ENCODE results near the gene RAPGEF5.
A peak's percentile ranks its signal among the peaks of the same experiment; 100 is the strongest.

RAPGEF5 gene

DNA sequence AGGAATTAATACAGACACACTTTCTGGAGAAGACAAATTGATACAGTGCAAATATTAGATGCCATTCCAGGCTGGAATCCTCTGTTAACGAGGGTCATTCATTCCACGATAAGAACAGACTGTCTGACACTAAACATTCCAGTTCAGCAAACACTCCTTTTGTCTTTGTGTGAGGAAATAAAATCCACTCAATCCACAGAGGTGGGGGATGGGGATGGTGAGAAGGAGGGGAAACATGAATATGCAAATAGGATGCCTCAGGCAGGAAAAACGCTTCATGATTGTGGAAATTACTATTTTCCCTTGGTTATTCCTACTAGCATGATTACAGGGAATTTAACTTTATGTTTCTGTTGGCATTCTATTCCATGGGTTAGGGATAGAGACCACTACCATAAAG lies 214.4 kb downstream of the RAPGEF5 start:
- DNase-seq: no peak

DNA sequence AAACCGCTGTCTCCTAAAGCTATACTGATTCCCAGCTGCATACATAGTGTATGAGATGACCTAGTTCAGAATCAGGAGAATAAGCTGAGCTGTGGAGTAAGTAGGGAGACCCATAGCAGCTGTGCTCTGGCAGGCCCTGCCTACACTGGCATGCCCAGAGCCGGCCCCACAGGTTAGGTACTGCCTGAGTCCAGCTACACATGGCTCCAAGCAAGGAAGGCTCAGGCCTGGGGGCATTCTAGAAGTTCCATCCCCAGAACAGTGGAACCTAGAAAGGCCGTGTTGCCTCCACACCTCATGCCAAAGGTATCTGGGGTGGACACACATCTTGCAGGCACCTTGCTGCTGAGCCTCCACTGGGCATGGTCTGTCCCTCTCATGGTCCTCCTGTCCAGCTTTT lies 215.6 kb downstream of the RAPGEF5 start:
- no peak for DNase-seq

DNA sequence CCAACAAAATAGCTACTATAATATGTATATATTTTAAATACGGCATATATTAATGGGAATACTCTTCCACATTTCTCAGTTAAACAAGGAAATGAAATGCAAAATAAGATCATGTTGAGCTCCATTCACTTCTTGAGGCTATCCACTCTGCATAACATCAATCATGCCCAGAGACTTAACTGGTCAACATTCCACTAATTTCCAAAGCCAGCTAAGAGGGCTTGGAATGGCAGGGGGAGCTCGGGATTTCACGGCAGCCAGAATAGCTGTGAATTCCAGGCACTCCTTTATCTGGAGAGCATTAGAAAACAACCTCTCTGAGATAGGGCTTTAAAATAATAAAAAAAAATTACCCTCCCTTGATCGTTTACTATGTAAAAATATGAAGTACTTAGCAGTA lies 216.4 kb downstream of the RAPGEF5 start:
- DNase-seq: no peak

DNA sequence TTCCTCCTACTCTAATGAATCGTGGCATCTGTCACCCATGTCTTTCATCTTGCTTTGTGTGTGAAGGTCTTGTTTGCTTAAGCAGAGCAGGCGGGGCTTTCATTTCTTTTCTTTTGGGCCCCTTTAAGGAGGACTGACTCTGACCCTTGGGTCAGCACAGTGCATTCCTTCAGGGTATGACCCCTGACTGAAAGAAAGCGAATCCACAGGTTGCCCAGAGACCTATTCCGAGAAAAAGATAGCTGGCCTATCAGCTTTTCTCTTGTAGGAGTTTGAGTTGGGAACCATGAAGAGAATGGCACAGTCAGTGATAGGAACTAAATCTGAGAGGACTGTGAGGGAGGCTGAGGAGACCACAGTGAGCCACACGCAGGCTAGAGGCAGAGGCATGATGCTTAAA lies 218.1 kb downstream of the RAPGEF5 start:
- DNase-seq: no peak

DNA sequence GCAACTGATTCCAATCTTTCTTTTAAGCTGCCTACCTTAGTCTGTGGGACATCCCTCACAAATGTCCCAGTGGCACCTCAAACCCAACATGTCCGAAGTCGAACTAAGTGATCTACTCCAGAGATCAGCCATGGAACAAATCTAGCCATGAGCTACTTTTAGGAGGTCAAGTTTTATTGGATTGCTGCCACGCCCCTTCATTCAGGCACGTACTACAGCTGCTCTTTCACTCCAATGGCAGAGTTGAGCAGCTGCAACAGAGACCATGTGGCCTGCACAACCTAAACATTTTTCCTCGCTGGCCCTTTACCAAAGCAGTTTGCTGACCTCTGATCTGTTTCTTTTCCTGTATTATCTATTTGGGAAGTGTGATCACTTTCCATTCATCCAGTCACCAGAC lies 218.8 kb downstream of the RAPGEF5 start:
- no peak for DNase-seq

DNA sequence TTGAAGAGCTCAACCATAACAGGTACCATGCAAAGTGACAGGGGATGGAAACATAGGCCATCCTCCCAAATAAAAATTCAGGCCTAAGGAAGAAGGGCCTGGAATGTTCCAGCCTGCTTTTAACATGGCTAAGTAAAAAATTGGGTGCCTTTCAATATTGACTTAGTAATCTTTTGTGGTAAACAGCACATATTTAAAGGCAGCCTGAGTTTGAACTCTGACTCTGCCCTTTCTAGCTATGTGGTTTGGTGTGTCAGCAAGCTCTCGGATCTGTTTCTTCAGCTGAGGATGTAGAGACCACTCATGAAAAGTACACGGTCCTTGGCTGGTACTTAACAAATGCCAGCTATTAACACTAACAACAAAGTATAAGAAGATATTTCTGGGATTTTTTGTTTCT lies 219.5 kb downstream of the RAPGEF5 start:
- no peak for DNase-seq

DNA sequence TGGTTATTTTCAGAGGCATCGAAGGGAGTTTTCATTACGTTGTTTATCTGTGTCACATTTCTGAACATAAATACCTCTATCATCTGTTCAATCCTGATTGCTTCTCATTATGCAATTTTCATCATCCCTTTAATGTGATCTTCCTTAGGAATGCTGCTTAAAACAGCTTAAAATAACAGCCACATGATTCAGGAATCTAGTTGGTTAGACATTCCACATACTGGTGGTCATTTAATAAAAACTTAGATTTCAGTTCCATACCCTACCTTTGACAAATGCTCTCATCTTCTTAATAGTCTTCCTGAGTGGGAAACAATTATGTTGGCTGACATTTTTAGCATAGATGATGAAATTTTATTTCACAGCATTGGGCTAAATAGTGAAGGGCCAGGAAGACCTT lies 219.9 kb downstream of the RAPGEF5 start:
- no peak for DNase-seq

DNA sequence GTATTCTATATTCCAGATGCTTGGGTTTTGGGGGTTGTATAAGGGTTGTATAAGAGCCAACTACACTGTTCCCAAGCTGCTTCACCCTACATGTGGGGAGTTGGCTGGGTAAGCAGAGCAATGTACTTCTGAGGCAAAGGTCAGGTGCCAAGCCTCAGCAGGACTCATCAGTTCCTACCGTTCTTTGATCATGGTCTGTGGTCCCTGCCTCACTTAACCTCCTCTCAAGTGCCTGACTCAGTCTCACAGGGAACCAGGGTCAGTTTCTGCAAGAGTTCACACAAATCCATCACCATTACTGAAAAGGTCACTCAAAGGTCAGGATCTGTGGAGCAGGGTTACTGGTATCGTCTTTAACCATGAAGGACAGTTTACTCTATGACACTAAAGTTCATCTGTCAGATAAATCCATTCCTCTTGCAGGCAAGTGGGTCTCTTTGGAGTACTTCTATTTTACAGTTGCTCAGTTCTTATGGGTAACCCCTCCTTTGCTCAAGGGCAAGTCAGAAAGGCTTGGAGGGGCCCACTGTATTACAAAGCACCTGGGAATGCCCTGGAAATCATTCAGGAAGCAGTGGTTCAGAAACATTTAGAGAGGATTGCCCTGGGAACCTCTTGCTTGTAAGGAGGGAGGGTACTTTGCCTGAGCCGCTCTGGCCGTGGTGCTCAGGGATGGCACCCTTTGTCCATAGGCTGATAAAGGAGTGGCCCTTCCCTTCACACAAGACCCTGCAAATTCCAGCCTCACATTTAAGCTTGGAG lies 227.0 kb downstream of the RAPGEF5 start:
- DNase-seq: no peak

DNA sequence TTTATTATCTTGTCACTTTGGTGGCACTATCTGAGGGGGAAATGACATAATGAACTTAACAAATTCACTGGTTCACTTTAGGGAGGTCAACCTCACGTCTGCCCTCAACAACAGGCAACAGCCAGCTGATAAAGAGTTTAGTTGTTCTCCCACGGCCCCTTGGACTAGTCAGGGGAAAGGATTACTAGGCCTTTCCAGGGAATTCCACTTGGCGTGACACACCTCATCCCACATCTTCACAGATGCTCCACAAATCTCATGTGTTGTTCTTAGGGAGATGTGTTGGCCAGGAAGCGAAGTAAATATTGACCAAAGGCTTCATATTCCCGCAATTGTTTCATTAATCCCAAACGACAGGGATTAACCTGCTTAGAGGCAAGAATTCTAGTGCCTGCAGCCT lies 227.8 kb downstream of the RAPGEF5 start:
- no peak for DNase-seq

DNA sequence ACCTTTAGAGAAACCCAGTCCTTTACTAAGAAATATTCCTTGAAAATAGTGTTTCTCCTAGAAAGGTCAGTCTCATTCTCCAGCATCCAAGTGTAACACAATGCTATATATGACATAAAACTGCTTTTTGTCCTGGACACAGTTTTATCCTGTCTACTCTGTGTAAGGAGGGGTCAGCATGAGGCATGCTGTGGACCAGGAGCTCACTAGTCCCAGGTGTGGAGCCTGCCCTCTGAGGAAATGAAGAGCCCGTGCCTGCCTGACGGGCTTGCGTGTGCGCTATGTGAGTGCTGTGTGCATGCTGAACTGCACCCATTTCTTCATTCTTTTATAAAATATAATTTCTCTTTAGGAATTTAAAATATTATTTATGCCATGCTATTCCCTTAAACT lies 228.4 kb downstream of the RAPGEF5 start:
- no peak for DNase-seq

DNA sequence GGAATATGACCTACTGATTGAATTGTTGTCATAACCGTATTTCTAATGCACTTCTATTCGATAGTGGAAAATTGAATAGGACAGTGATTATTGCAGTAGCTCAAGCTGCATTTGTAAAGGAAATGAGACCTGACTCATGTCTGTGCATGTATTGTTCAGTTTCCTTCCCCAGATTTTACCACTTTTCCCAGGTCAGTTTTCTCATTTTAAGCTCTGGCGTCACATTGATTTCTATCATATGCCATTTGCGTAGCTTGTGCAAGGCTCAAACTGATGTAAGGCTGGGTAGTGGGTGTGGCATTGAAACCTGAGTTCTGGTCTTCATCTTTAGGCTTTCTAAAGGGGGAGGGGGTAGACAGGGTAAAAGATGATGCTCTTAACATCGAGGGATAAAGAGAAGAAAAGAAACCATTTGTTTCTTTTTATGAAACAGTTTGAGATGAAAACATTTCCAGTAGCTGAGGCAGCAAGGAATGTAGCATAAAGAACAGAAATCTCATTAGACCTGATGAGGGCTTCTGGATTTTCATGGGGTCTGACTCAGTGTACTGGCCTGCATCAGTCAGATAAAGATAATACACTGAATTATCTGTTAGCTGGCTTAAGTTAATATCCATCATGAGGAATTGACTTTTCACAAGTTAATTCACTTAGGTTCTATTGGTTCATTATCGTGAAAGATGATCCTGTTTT lies 229.0 kb downstream of the RAPGEF5 start:
- no peak for DNase-seq

DNA sequence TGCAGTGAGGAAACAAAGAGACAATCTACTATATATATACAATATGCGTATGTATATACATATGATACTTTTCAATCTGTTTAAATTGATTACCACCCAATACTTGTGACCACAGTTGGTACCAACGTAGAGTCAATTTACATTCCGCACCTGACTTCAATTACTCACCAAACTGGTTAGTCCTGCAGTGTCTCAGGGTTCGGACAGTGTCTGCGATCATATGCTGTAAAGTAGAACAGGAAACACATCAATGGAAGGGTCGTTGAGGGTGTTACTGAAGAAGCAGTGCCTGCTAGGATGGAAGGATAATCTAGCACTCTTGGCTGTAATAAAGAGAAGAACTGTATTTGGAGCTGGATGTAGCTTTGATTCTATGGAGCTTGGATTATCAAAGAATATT lies 231.5 kb downstream of the RAPGEF5 start:
- DNase-seq: no peak

DNA sequence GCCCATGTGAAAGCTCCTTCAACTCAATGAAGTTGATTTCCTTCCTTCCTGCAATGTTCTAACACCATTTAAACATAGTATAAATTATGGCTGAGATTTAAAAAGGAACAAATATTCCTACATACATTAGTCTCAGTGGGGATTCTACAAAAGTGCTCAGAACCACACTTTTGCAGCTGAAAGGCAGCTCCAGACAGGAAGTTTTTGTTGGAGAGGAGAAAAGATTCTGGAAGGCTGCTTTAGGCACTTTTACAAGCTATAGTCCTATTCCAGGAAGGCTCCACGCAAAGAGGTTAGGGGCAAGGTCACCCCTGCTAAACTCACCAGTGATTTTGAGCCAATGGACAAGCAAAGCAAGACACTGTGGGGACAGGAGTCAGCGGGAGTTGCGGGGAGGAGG lies 232.0 kb downstream of the RAPGEF5 start:
- no peak for DNase-seq

DNA sequence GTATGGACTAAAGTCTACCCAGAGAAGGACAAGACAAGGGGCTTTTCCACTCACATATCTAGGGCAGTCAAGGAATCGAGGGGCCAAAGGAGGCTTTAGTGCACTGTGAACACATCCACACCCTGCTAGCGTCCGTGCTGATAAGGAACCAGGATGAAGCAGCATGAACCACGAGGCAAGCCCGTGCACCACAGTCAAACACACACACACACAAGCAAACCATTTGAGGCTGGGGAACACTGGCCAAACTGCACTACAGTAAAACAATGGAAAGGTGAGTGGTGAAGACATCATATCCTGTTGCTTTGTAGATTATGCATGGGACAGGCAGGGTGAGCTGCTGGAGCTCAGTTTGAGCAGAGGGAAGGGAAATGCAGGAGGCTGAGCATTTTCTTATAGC lies 233.8 kb downstream of the RAPGEF5 start:
- no peak for DNase-seq

DNA sequence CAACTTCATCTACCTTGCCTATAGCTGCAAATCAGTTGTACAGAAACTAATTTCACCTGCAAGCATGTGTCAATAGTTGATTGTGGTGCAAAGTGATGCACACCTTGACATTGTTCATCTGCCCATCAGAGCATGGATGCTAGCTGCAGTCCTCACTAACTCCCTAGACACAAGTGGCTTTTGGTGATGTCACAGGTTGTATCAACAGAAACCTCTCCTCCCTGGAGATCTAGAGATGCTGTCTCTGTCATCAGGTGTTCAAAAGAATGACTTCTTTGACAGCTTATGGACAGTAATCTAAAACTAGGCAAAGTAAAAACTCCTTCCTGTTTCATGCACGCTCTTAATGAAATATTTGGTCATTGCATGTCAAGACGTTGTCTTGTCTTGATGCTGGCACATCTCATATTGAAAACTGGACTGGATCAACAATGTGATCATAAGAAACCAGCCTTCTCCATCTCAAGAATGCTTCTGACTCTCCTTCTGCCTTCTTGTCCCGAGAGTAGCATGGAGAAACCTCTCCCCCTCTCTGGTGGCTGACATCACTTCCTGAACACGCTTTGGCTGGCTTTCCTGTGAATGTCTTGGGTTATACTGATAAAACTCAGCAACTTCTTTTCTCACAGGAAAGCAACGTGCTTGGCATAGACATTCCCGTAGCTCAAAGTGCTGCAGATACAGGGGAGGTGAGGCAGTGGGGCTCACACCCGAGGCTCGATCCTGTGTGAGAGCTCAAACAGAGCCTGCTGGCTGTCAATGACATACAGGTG lies 235.1 kb downstream of the RAPGEF5 start:
- no peak for DNase-seq

DNA sequence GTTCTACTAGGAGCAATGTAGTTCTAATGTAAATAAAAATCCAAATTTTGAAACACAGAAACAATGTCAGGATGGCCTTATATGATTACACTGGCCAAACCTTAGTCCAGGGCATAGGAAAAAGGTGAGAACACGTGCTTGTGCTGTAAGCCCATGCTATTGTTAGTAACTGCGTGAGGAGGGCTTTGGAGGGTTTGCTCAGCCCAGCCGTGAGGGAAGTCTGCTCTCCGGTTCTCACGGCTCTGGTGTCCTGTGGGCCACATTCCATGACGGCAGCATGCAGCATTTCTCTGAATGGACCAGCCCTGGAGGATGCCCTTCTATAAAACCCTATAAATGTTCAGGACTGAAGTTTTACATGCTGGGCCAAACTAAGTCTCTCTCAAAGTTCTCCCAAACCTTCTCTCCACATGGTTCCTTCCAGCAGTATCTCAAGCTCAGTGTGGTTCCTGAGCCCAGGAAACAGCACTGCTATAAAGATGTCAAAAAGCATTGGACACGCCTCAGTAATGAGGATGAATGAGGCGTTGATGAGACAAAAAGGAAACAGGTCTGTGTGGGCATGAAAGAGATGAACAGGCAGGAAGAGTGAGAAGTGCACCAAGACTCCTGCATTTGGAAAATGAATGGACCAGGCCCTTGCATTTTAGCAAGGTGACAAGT lies 236.4 kb downstream of the RAPGEF5 start:
- DNase-seq: no peak

DNA sequence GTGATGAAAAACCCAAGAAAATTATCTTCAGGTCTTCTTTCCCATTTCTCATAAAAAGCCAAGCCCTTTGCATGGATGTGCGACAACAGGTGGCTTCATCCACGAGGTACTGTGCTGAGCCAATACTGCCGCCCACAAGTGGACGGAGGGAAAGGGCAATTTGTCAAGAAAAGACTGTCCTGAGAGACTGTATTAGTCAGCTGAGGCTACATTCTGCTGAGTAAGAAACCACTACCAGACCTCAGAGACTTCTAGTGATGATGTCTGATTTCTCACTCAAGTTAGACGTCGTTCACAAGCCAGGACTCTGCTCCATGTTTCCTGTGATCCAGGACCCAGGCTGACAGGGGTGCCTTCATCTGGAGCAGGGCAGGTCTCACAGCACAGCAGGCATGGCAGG lies 239.7 kb downstream of the RAPGEF5 start:
- DNase-seq: no peak

DNA sequence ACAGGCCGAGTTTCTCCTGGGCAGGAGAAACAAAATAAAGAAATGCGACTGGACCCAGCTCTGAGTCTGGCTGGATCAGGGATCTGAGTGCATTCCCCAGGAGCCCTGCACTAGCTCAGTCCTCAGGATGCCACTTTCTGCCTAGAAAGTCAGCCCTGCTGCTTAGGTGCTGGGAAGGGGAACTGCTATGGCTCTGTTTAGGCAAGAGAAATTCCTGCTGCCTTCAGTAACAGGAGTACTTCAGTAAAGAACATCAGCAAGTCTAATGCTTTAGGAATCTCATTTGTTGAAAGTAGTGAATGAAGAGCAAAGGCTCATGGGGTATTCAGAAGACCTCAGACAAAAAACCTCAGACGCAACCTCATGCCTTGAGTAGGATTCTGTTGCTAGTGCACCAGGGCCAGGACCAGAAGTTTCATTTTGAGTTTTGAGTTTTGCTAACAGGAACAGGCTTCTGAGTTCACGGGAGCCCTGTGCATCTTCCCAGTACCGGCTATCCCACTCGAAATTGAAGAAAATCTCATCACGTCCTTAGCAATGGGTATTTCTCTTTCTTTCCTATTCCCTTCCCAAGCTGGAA lies 240.4 kb downstream of the RAPGEF5 start:
- no peak for DNase-seq

DNA sequence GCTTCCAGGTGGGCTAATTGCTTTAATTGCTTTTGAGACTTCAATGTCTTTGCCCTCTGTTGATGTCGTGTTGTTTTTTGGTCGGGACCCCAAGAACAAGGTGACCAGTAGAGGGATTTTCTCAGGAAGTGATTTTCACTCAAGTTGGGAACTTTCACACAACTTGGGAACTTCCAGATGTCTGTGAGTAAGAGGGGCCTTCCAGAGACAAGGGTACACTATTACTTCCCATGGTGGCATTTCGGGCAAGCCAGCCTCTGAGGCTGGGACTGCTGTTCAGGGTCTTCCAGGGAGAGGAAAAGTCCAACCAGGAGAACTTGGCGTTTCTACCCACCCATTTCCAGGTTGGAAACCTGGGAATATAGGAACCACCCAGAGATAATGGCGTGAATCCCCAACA lies 241.3 kb downstream of the RAPGEF5 start:
- no peak for DNase-seq

DNA sequence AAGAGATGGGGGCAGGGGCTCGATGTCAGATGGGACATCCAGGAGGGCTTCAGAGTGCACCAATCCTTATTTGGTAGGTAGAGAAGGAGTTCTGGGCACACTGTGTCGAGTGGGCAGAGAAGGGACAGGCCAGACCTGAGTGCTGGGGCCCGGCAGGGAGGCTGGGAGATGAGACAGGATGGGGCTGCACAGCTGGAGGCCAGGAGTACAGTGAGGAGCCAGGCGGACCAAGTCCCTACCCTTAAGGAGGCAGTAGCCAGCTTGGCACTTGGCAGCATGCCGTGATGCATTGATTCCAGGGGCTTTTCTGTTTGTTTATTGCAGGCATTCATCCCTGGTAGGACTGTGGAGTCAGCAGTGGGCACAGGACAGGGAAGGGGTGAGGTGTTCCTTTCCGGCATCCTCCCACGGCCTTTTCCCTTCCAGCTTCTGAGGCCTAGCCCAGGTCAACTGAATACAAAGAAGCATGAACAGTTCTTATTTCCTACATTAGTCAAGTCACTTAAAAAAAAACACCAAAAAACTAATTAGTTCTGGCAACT lies 242.4 kb downstream of the RAPGEF5 start:
- no peak for DNase-seq

DNA sequence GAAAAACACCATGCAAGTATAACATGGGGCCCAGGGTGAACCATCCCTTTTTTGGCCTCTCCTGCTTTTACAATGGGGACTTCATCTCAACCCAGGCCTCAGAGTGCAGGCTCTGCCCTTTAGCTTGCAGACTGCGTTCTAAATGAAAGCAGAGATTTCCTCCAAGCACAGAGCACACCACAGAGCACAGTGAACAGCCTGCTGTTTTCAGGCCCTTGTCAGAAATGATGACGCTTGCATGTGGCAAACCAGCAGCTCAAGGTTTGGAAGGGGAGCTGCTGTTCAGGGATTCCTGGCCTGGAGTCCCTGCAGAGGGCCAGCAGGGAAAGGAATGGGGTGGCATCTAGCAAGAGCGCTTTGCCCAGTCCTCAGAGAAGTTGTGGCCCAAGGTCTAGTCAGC lies 243.9 kb downstream of the RAPGEF5 start:
- DNase-seq: no peak

DNA sequence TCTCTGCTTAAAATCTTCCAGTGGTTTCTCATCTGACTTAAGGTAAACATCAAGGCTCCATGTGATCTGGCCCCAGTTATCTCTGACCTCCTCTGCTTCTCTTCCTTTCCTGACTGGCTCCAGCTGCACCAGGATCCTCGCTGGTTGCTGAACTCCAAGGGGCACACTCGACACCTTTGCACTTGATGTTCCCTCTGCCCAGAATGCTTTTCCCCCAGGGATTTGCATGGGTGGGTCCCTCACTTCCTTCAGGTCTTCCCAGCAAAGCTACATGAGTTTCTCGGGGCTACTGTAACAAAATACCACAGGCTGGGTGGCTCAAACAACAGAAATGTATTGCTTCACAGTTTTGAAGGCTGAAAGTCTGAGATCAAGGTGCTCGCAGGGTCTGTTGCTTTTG lies 245.3 kb downstream of the RAPGEF5 start:
- DNase-seq: no peak

DNA sequence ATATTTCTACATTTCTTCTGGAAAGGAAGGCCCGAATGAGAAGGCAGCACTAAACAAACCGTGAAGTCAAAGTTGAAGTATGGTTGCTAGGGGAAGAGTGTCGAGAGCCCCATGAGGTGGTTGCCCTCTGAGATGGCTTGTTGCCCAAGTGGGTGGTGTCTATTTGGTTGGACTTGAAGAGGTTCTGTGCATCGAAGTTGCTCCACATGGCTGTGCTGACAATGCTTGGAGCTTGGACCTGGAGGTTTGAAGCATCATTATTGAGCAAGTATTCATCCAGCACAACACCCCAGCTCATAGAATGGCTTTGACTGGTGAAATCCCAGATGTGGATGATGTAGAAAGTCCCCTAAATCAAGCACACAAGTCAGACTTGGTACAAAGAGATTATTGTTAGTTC lies 246.1 kb downstream of the RAPGEF5 start:
- DNase-seq: peak in 1 of 2 experiments; percentile 3

Data from SHP77 (cell line).